Germinal center (tissue), 1 donor: ENCODE data around the gene LCLAT1.
"Not testable (repeated sequence)": the region's sequence is repeated elsewhere in the genome, so short reads cannot be mapped to it uniquely, and the experiment has no call there.

Source experiments
- DNase-seq: peaks from one replicate; pipeline ENCODE4 v3.0.0; 2012; ENCODE audit warnings: mixed read lengths, low spot score

Gene LCLAT1

GRCh38 chr2:30455114-30455738 is 8.2 kb downstream of the LCLAT1 start:
- DNase-seq = no peak

GRCh38 chr2:30456106-30456505 is 9.1 kb downstream of the LCLAT1 start:
- DNase-seq = no peak

- DNase-seq = no peak
Measured at GRCh38 chr2:30456579-30456978, 9.5 kb downstream of the LCLAT1 start.

GRCh38 chr2:30457296-30457695 is 10.2 kb downstream of the LCLAT1 start:
- DNase-seq = no peak

GRCh38 chr2:30459140-30459539 is 12.1 kb downstream of the LCLAT1 start:
- no peak for DNase-seq

GRCh38 chr2:30462131-30462857 is 15.2 kb downstream of the LCLAT1 start:
- no peak for DNase-seq

- no peak for DNase-seq
Measured at GRCh38 chr2:30463535-30463934, 16.5 kb downstream of the LCLAT1 start.

GRCh38 chr2:30464544-30465170 is 17.6 kb downstream of the LCLAT1 start:
- no peak for DNase-seq

- DNase-seq = no peak
Measured at GRCh38 chr2:30465171-30465545, 18.1 kb downstream of the LCLAT1 start.

- no peak for DNase-seq
Measured at GRCh38 chr2:30466216-30466615, 19.2 kb downstream of the LCLAT1 start.

GRCh38 chr2:30467062-30467826 is 20.2 kb downstream of the LCLAT1 start:
- not testable (repeated sequence) for DNase-seq

GRCh38 chr2:30470426-30470825 is 23.4 kb downstream of the LCLAT1 start:
- no peak for DNase-seq

GRCh38 chr2:30472326-30472725 is 25.3 kb downstream of the LCLAT1 start:
- no peak for DNase-seq

- no peak for DNase-seq
Measured at GRCh38 chr2:30475542-30475941, 28.5 kb downstream of the LCLAT1 start.

- DNase-seq = no peak
Measured at GRCh38 chr2:30476636-30477035, 29.6 kb downstream of the LCLAT1 start.

- DNase-seq = no peak
Measured at GRCh38 chr2:30480703-30481322, 33.8 kb downstream of the LCLAT1 start.

- no peak for DNase-seq
Measured at GRCh38 chr2:30481323-30481800, 34.3 kb downstream of the LCLAT1 start.

GRCh38 chr2:30482011-30482410 is 35.0 kb downstream of the LCLAT1 start:
- DNase-seq = no peak

GRCh38 chr2:30484145-30484544 is 37.1 kb downstream of the LCLAT1 start:
- DNase-seq = no peak

GRCh38 chr2:30484995-30485394 is 37.9 kb downstream of the LCLAT1 start:
- DNase-seq = no peak

GRCh38 chr2:30486655-30487054 is 39.6 kb downstream of the LCLAT1 start:
- no peak for DNase-seq

- no peak for DNase-seq
Measured at GRCh38 chr2:30487603-30488002, 40.6 kb downstream of the LCLAT1 start.
